ENCODE data around the gene GALNT10.

DNA sequence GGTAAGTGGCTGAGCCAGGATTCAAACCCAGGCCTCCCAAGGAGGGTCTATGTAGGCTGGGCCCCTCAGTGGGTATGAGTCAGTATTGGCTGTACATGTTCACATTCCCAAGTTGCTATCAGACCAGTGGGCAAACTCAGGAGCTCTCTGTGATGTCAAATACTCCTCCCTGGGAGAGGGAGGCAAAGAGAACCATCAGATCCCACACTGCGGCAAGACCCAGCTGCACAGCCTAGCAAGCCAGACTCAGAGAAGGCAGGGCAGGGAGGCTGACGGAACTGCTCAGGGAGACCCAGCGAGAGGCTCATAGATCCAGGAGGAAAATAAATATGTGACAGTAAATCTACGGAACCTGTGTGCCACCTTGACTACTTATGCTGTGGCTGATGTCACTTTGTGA is 212.7 kb downstream of the GALNT10 start:
- no peak for TF ChIP-seq POLR2AphosphoS5 (IDR thresholded peaks at IDR 0.05)
- TF ChIP-seq, protein P1, sequence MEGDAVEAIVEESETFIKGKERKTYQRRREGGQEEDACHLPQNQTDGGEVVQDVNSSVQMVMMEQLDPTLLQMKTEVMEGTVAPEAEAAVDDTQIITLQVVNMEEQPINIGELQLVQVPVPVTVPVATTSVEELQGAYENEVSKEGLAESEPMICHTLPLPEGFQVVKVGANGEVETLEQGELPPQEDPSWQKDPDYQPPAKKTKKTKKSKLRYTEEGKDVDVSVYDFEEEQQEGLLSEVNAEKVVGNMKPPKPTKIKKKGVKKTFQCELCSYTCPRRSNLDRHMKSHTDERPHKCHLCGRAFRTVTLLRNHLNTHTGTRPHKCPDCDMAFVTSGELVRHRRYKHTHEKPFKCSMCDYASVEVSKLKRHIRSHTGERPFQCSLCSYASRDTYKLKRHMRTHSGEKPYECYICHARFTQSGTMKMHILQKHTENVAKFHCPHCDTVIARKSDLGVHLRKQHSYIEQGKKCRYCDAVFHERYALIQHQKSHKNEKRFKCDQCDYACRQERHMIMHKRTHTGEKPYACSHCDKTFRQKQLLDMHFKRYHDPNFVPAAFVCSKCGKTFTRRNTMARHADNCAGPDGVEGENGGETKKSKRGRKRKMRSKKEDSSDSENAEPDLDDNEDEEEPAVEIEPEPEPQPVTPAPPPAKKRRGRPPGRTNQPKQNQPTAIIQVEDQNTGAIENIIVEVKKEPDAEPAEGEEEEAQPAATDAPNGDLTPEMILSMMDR (IDR thresholded peaks at IDR 0.05), result no peak
